ENCODE measurements around the gene SRD5A1. TPM values are rescaled to one million over a fixed set of nuclear protein-coding genes. Genes with fewer than 3 reads are reported as not detected.

SRD5A1 gene
- total RNA-seq, 1 experiment from 2014 or later, result 24.7 TPM

- TF ChIP-seq CTCF (IDR thresholded peaks at IDR 0.05 in 2 of 3, conservative IDR thresholded peaks at IDR 0.05 in 1 of 3; ENCODE audit: borderline replicate concordance in 1 of 3, insufficient read depth in 1 of 3, low read depth in 2 of 3, low read length in 2 of 3) (no peak), CEBPB (IDR thresholded peaks at IDR 0.05; ENCODE audit: low read depth) (no peak), ZFX (IDR thresholded peaks at IDR 0.05) (no peak), EZH2phosphoT487 (IDR thresholded peaks at IDR 0.05; ENCODE audit: borderline replicate concordance) (no peak)
Observed at GRCh38 chr5:6604341-6604740, 28.9 kb upstream of the SRD5A1 start (continued).

DNA sequence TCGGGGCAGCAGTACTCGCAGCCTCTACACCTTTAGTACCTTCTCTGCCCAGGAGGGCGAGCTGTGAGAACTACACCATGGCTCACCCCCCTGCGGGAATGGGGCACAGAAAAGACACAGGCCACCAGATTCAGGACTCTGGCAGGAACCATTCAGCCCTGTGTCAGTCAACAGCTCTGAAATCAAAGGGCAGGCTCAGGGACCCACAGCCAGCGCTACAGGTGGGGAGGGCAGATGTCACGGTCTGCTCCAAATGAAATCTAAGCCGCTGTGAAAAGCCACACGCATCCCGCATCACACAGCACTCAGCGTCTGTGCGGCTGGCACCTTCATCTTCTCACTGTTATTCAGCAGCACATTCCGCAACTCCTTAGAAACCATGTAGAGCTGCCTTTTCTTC is 28.3 kb upstream of the SRD5A1 start:
- Histone ChIP-seq H3K27ac (ENCODE audit: low read depth, low read length) (no peak overlapping the region), H4K20me1 (ENCODE audit: insufficient read depth) (peaks cover 8% of the 10 kb centered on the region; the same call in 1 of the 2 replicates), H3K9me3 (ENCODE audit: control insufficient read depth in 1 of 2, insufficient read depth in 1 of 2, low read depth in 1 of 2, low read length in 2 of 2) (no peaks in the 10 kb centered on the region), H3K4me1 (ENCODE audit: control insufficient read depth in 1 of 2, insufficient read depth in 2 of 2, low read length in 2 of 2) (no peaks in the 10 kb centered on the region), H3K27me3 (ENCODE audit: insufficient read depth, low read length) (no peaks in the 10 kb centered on the region), H3K79me2 (ENCODE audit: insufficient read depth, low read length) (peaks cover 56% of the 10 kb centered on the region), H3K36me3 (ENCODE audit: control insufficient read depth in 1 of 2, insufficient read depth in 2 of 2, low read length in 2 of 2) (peaks cover 79% of the 10 kb centered on the region in 2 experiments), H2AFZ (ENCODE audit: low read depth, low read length, poor library complexity, severe bottlenecking) (no peak overlapping the region), H3K9me2 (ENCODE audit: insufficient read depth) (no peaks in the 10 kb centered on the region), H3K4me3 (replicated peaks in 1 of 2; ENCODE audit: low read depth in 1 of 2, low read length in 2 of 2) (no peak overlapping the region), H3K9ac (ENCODE audit: low read length) (no peak overlapping the region), H3K4me2 (ENCODE audit: low read length) (no peak overlapping the region)
- no TSS peak for BruUV-seq (replicated peaks)
- peak; percentile 27; the same call in 1 of the 2 replicates for ATAC-seq
- RAD21 ChIA-PET (ENCODE audit: low non-redundant PET in 1 of 2, low total read pairs in 2 of 2, uncharacterized antibody in 2 of 2, unreplicated experiment in 2 of 2), result no interaction called here
- TF ChIP-seq CBX3 (IDR thresholded peaks at IDR 0.05; ENCODE audit: low read depth), result no peak
- no peak for TF ChIP-seq YY1 (IDR thresholded peaks at IDR 0.05; ENCODE audit: extremely low read depth, insufficient replicate concordance, low read depth, low read length)
- TF ChIP-seq EZH2 (IDR thresholded peaks at IDR 0.05), result no peak
- no peak for TF ChIP-seq CTCF (IDR thresholded peaks at IDR 0.05 in 2 of 3, conservative IDR thresholded peaks at IDR 0.05 in 1 of 3; ENCODE audit: borderline replicate concordance in 1 of 3, insufficient read depth in 1 of 3, low read depth in 2 of 3, low read length in 2 of 3)
- no peak for TF ChIP-seq CEBPB (IDR thresholded peaks at IDR 0.05; ENCODE audit: low read depth)
- TF ChIP-seq SRF (IDR thresholded peaks at IDR 0.05; ENCODE audit: low read depth), result no peak
- no peak for TF ChIP-seq POLR2AphosphoS5 (IDR thresholded peaks at IDR 0.05; ENCODE audit: low read depth, low read length)
- no peak for TF ChIP-seq POLR2A (IDR thresholded peaks at IDR 0.05; ENCODE audit: borderline replicate concordance, extremely low read depth, insufficient read depth, insufficient read length)
- CTCF ChIA-PET, result no interaction called here
- POLR2A ChIA-PET, result no interaction called here
- intact Hi-C loops (cut with micrococcal nuclease), result no loop called here
- no peak for DNase-seq (ENCODE audit: low read depth, low spot score)

Measured in HCT116 (cell line).